HFFc6 (cell line): Measurements from ENCODE around the gene CATSPERB. TPM values are rescaled to one million over a fixed set of nuclear protein-coding genes. Genes with fewer than 3 reads are reported as not detected.
"Not testable (repeated sequence)": the region's sequence is repeated elsewhere in the genome, so short reads cannot be mapped to it uniquely, and the experiment has no call there.

Experiments used
- DNase-seq: peaks from one replicate; pipeline ENCODE4 v3.0.0-alpha.2; 2018
- H3K27ac Mint-ChIP-seq: 2 replicates; pipeline ENCODE4 v1.8.0; 2020; ENCODE audit warnings: mild to moderate bottlenecking, mixed read lengths
- H3K27me3 Mint-ChIP-seq: 2 replicates; pipeline ENCODE4 v1.8.0; 2021; ENCODE audit warnings: mild to moderate bottlenecking, moderate library complexity, mixed read lengths; ENCODE audit not compliant: insufficient read depth
- H3K36me3 Mint-ChIP-seq: 2 replicates; pipeline ENCODE4 v1.8.0; 2021; ENCODE audit warnings: low read depth, mixed read lengths
- H3K4me1 Mint-ChIP-seq: 2 replicates; pipeline ENCODE4 v1.8.0; 2020; ENCODE audit warnings: low read depth, mixed read lengths
- H3K4me3 Mint-ChIP-seq: 2 replicates; pipeline ENCODE4 v1.8.0; 2020; ENCODE audit warnings: mild to moderate bottlenecking, moderate library complexity, mixed read lengths
- H3K9me3 Mint-ChIP-seq: 2 replicates; pipeline ENCODE4 v1.8.0; 2020; ENCODE audit warnings: mild to moderate bottlenecking, mixed read lengths
- CTCF ChIP-seq: fragments of 200-600 bp; sonication (generic); IDR thresholded peaks from 2 replicates; pipeline ENCODE4 v1.5.0; 2021; ENCODE audit warnings: antibody characterized with exemption, mild to moderate bottlenecking
- total RNA-seq, 6 experiments: library from RNA; stranded (reverse); fragmentation: NEBNext Ultra II Directional; extraction: Animal tissue kit (Norgen Biotek cat#: 25700); gene quantifications; 2 replicates in 1 of 6; 3 replicates in 5 of 6; pipeline ENCODE4 v1.2.3, GENCODE V29; 2021

Gene CATSPERB
- total RNA-seq, 6 experiments from 2014 or later = not detected

GRCh38 chr14:91545946-91546716, 185.8 kb downstream of the CATSPERB start:
- Mint-ChIP-seq H3K27ac (no peak overlapping the region), H3K4me1 (no peaks in the 10 kb centered on the region), H3K9me3 (no peaks in the 10 kb centered on the region; the same call in 1 of the 2 replicates), H3K36me3 (no peaks in the 10 kb centered on the region), H3K4me3 (no peak overlapping the region), H3K27me3 (peaks cover 3% of the 10 kb centered on the region; the same call in 1 of the 2 replicates)
- DNase-seq = no peak
- TF ChIP-seq CTCF = no peak

- no peak for TF ChIP-seq CTCF
- H3K4me3 Mint-ChIP-seq = no peak overlapping the region
- H3K4me1 Mint-ChIP-seq = no peaks in the 10 kb centered on the region
- H3K27me3 Mint-ChIP-seq = peaks cover 3% of the 10 kb centered on the region; the same call in 1 of the 2 replicates
- no peaks in the 10 kb centered on the region; the same call in 1 of the 2 replicates for H3K9me3 Mint-ChIP-seq
- no peak for DNase-seq
- no peak overlapping the region for H3K27ac Mint-ChIP-seq
- no peaks in the 10 kb centered on the region for H3K36me3 Mint-ChIP-seq
Measured at GRCh38 chr14:91545204-91545603, 186.7 kb downstream of the CATSPERB start.

- Mint-ChIP-seq H3K27ac (no peak overlapping the region), H3K27me3 (peaks cover 2% of the 10 kb centered on the region; the same call in 1 of the 2 replicates), H3K4me3 (no peak overlapping the region), H3K4me1 (no peaks in the 10 kb centered on the region), H3K9me3 (no peaks in the 10 kb centered on the region; the same call in 1 of the 2 replicates), H3K36me3 (no peaks in the 10 kb centered on the region)
- TF ChIP-seq CTCF = no peak
- DNase-seq = no peak
Measured at GRCh38 chr14:91536327-91536726, 195.6 kb downstream of the CATSPERB start.

GRCh38 chr14:91534059-91534458, 197.8 kb downstream of the CATSPERB start:
- not testable (repeated sequence) for H3K9me3 Mint-ChIP-seq, H3K27me3 Mint-ChIP-seq, H3K4me1 Mint-ChIP-seq, DNase-seq, H3K27ac Mint-ChIP-seq, H3K36me3 Mint-ChIP-seq, H3K4me3 Mint-ChIP-seq

- DNase-seq = no peak
- no peaks in the 10 kb centered on the region for H3K9me3 Mint-ChIP-seq
- no peaks in the 10 kb centered on the region for H3K4me1 Mint-ChIP-seq
- 0 out of 2 replicates have a peak, but pooled peaks cover 2% of the 10 kb centered on the region for H3K27me3 Mint-ChIP-seq
- no peak overlapping the region for H3K4me3 Mint-ChIP-seq
- no peak overlapping the region for H3K27ac Mint-ChIP-seq
- no peak for TF ChIP-seq CTCF
- no peaks in the 10 kb centered on the region for H3K36me3 Mint-ChIP-seq
Measured at GRCh38 chr14:91533623-91534022, 198.3 kb downstream of the CATSPERB start.

Other genes starting within 250 kb of the CATSPERB start
- 10 to 100 TPM; 49.0 to 55.6 (median 53.3) TPM for gene PPP4R3A, start 221.8 kb downstream of the CATSPERB start, total RNA-seq
- gene TC2N, start 135.4 kb upstream of the CATSPERB start, total RNA-seq = under 1 TPM; 0.10 to 0.71 (median 0.33) TPM
- gene FBLN5, start 215.6 kb upstream of the CATSPERB start, total RNA-seq = 100 to 1,000 TPM; 127 to 242 (median 205) TPM